SK-N-SH treated with all-trans-retinoic acid at 6 μM for 48 hours (cell line): ENCODE measurements around the gene DPYSL3.
A peak's percentile ranks its signal among the peaks of the same experiment; 100 is the strongest.

Experiments
- ATAC-seq: fragments of 200-7000 bp; cut with Tn5 transposase; 3 replicates; pipeline ENCODE4 v1.9.1; 2020; ENCODE audit warnings: mild to moderate bottlenecking, moderate library complexity
- ARNTL ChIP-seq: fragments of 450-650 bp; formaldehyde crosslinking; IDR thresholded peaks from 2 replicates; pipeline ENCODE4 v1.5.0; 2020; ENCODE audit warnings: low read depth, mild to moderate bottlenecking, moderate library complexity, borderline replicate concordance
- BACH2 ChIP-seq: fragments of 250-450 bp; sonication (Bioruptor Pico); IDR thresholded peaks from 2 replicates; pipeline ENCODE4 v1.9.0; 2021; ENCODE audit warnings: mild to moderate bottlenecking, borderline replicate concordance
- CREB5 ChIP-seq: fragments of 250-450 bp; sonication (Bioruptor Pico); IDR thresholded peaks from 2 replicates; pipeline ENCODE4 v1.5.1; 2020; ENCODE audit warnings: low read depth, mild to moderate bottlenecking, moderate library complexity
- CSDC2 ChIP-seq: fragments of 250-450 bp; sonication (Bioruptor Pico); IDR thresholded peaks from 2 replicates; pipeline ENCODE4 v1.5.0; 2020; ENCODE audit warnings: mild to moderate bottlenecking, moderate library complexity
- CSRNP3 ChIP-seq: fragments of 250-450 bp; sonication (Bioruptor Pico); IDR thresholded peaks from 2 replicates; pipeline ENCODE4 v1.5.1; 2021; ENCODE audit warnings: mild to moderate bottlenecking, moderate library complexity
- ESRRG ChIP-seq: fragments of 250-450 bp; sonication (Bioruptor Pico); IDR thresholded peaks from 2 replicates; pipeline ENCODE4 v1.6.1; 2021; ENCODE audit warnings: mild to moderate bottlenecking
- ISL1 ChIP-seq: fragments of 250-450 bp; sonication (Bioruptor Pico); IDR thresholded peaks from 2 replicates; pipeline ENCODE4 v2.1.2; 2022; ENCODE audit warnings: mild to moderate bottlenecking, moderate library complexity
- OSR1 ChIP-seq: fragments of 250-450 bp; sonication (Bioruptor Pico); IDR thresholded peaks from 2 replicates; pipeline ENCODE4 v1.8.0; 2022; ENCODE audit warnings: moderate library complexity, mild to moderate bottlenecking, inconsistent platforms
- PATZ1 ChIP-seq: fragments of 250-450 bp; sonication (Bioruptor Pico); IDR thresholded peaks from 2 replicates; pipeline ENCODE4 v1.8.0; 2020; ENCODE audit warnings: mild to moderate bottlenecking, moderate library complexity, borderline replicate concordance
- PPARA ChIP-seq: fragments of 250-450 bp; sonication (Bioruptor Pico); IDR thresholded peaks from 2 replicates; pipeline ENCODE4 v1.5.0; 2020; ENCODE audit warnings: mild to moderate bottlenecking, borderline replicate concordance
- SNAI2 ChIP-seq: fragments of 250-450 bp; sonication (Bioruptor Pico); IDR thresholded peaks from 2 replicates; pipeline ENCODE4 v1.5.0; 2020; ENCODE audit warnings: mild to moderate bottlenecking, moderate library complexity
- TCF4 ChIP-seq: fragments of 250-450 bp; sonication (Bioruptor Pico); IDR thresholded peaks from 2 replicates; pipeline ENCODE4 v1.8.0; 2021; ENCODE audit warnings: mild to moderate bottlenecking, moderate library complexity, borderline replicate concordance
- TOX ChIP-seq: fragments of 250-450 bp; sonication (Bioruptor Pico); IDR thresholded peaks from 2 replicates; pipeline ENCODE4 v1.8.0; 2021; ENCODE audit warnings: mild to moderate bottlenecking, moderate library complexity, borderline replicate concordance
- TSHZ2 ChIP-seq: fragments of 250-450 bp; sonication (Bioruptor Pico); IDR thresholded peaks from 2 replicates; pipeline ENCODE4 v1.5.0; 2020; ENCODE audit warnings: mild to moderate bottlenecking, moderate library complexity
- ZC3H10 ChIP-seq: fragments of 250-450 bp; sonication (Bioruptor Pico); IDR thresholded peaks from 2 replicates; pipeline ENCODE4 v1.5.1; 2021; ENCODE audit warnings: mild to moderate bottlenecking, moderate library complexity
- ZFP3 ChIP-seq: fragments of 250-450 bp; sonication (Bioruptor Pico); IDR thresholded peaks from 2 replicates; pipeline ENCODE4 v1.5.0; 2020; ENCODE audit warnings: mild to moderate bottlenecking, moderate library complexity
- ZFP30 ChIP-seq: fragments of 450-650 bp; formaldehyde crosslinking; IDR thresholded peaks from 2 replicates; pipeline ENCODE4 v1.5.0; 2022; ENCODE audit warnings: mild to moderate bottlenecking, moderate library complexity
- ZNF565 ChIP-seq: fragments of 450-650 bp; formaldehyde crosslinking; conservative IDR thresholded peaks from 2 replicates; pipeline ENCODE4 v1.5.0; 2020; ENCODE audit warnings: low read depth, mild to moderate bottlenecking, moderate library complexity
- ZNF70 ChIP-seq: fragments of 450-650 bp; formaldehyde crosslinking; IDR thresholded peaks from 2 replicates; pipeline ENCODE4 v1.5.0; 2020; ENCODE audit warnings: mild to moderate bottlenecking, moderate library complexity
- ZNF8 ChIP-seq: fragments of 450-650 bp; formaldehyde crosslinking; IDR thresholded peaks from 2 replicates; pipeline ENCODE4 v1.5.0; 2020; ENCODE audit warnings: mild to moderate bottlenecking, moderate library complexity

The DPYSL3 gene

GRCh38 chr5:147400126-147400809 is 109.6 kb downstream of the DPYSL3 start:
- ATAC-seq, result no peak
- no peak for TF ChIP-seq ARNTL (CRISPR knock-in tag)
- TF ChIP-seq ZNF8, result no peak
- TF ChIP-seq CSDC2 (CRISPR knock-in tag), result no peak
- no peak for TF ChIP-seq CREB5 (CRISPR knock-in tag)
- TF ChIP-seq ZNF70 (CRISPR knock-in tag), result no peak
- TF ChIP-seq BACH2 (CRISPR knock-in tag), result no peak
- no peak for TF ChIP-seq ZC3H10 (CRISPR knock-in tag)
- TF ChIP-seq TSHZ2, result no peak
- no peak for TF ChIP-seq PPARA (CRISPR knock-in tag)

GRCh38 chr5:147398860-147399259 is 111.0 kb downstream of the DPYSL3 start:
- no peak for TF ChIP-seq ARNTL (CRISPR knock-in tag)
- TF ChIP-seq TCF4 (CRISPR knock-in tag), result peak; percentile 81; the same call in 1 of the 2 replicates
- ATAC-seq, result peak; percentile 25; the same call in 1 of the 3 replicates

- no peak for TF ChIP-seq BACH2 (CRISPR knock-in tag)
- TF ChIP-seq ESRRG (CRISPR knock-in tag), result no peak
- no peak for TF ChIP-seq CSRNP3 (CRISPR knock-in tag)
- TF ChIP-seq CSDC2 (CRISPR knock-in tag), result no peak
- TF ChIP-seq ZFP30 (CRISPR knock-in tag), result no peak
- no peak for TF ChIP-seq PATZ1 (CRISPR knock-in tag)
- TF ChIP-seq TOX (CRISPR knock-in tag), result no peak
- TF ChIP-seq ZNF565 (CRISPR knock-in tag), result no peak
- TF ChIP-seq OSR1 (CRISPR knock-in tag), result no peak
- no peak for TF ChIP-seq TSHZ2
- TF ChIP-seq TCF4 (CRISPR knock-in tag), result no peak
- no peak for TF ChIP-seq ZNF70 (CRISPR knock-in tag)
- no peak for TF ChIP-seq SNAI2 (CRISPR knock-in tag)
- TF ChIP-seq CREB5 (CRISPR knock-in tag), result no peak
- no peak for TF ChIP-seq ZFP3
- TF ChIP-seq PPARA (CRISPR knock-in tag), result no peak
- no peak for TF ChIP-seq ARNTL (CRISPR knock-in tag)
- no peak for TF ChIP-seq ISL1 (CRISPR knock-in tag)
- TF ChIP-seq ZNF8, result no peak
- TF ChIP-seq, all 23 proteins: peak for 0
- no peak for ATAC-seq
Measured at GRCh38 chr5:147397616-147398015, 112.3 kb downstream of the DPYSL3 start.
